Measurements from ENCODE around the gene RSBN1. TPM values are rescaled to one million over a fixed set of nuclear protein-coding genes. Genes with fewer than 3 reads are reported as not detected.

Gene RSBN1
- total and polyA plus RNA-seq, 9 of the 15 experiments (the other 6 are each of a cell fraction or from before 2014, with no cell fraction given) = 4.5 to 24.3 (median 13.0) TPM

GRCh38 chr1:113835686-113836290 lies 23.5 kb upstream of the RSBN1 start (continued):
- TF ChIP-seq THAP12 (CRISPR knock-in tag; IDR thresholded peaks at IDR 0.05) (no peak), CCNT2 (IDR thresholded peaks at IDR 0.05; ENCODE audit: borderline replicate concordance, extremely low read depth, insufficient read length, low read depth, low read length) (no peak), MTA3 (IDR thresholded peaks at IDR 0.05; ENCODE audit: borderline replicate concordance) (no peak), TGIF2 (CRISPR knock-in tag; IDR thresholded peaks at IDR 0.05) (no peak), ESRRA (IDR thresholded peaks at IDR 0.05; ENCODE audit: borderline replicate concordance, low read depth) (no peak), ZNF76 (CRISPR knock-in tag; IDR thresholded peaks at IDR 0.05; ENCODE audit: borderline replicate concordance) (no peak), SMARCA4 (IDR thresholded peaks at IDR 0.05) (no peak), FOSL1 (tag; conservative IDR thresholded peaks at IDR 0.05) (0 out of 2 replicates have a peak, but pooled peaks have one; percentile 18), BMI1 (IDR thresholded peaks at IDR 0.05; ENCODE audit: low read length) (no peak), SUPT5H (IDR thresholded peaks at IDR 0.05) (no peak), POLR2H (tag; IDR thresholded peaks at IDR 0.05; ENCODE audit: low read depth) (peak; percentile 47; the same call in 1 of the 2 replicates), GATAD2A (IDR thresholded peaks at IDR 0.05) (no peak), MAFG (tag; conservative IDR thresholded peaks at IDR 0.05) (no peak), FOXM1 (IDR thresholded peaks at IDR 0.05; ENCODE audit: low read depth) (no peak), FOXM1 (CRISPR knock-in tag; IDR thresholded peaks at IDR 0.05; ENCODE audit: low read depth) (no peak), ZNF239 (CRISPR knock-in tag; IDR thresholded peaks at IDR 0.05) (no peak), TCFL5 (CRISPR knock-in tag; conservative IDR thresholded peaks at IDR 0.05) (no peak), ZNF79 (CRISPR knock-in tag; IDR thresholded peaks at IDR 0.05; ENCODE audit: low read depth) (no peak), DEAF1 (CRISPR knock-in tag; IDR thresholded peaks at IDR 0.05) (peak; percentile 83), ZNF280A (IDR thresholded peaks at IDR 0.05; ENCODE audit: low read depth, partially characterized antibody) (no peak), CEBPB (tag; IDR thresholded peaks at IDR 0.05) (no peak), LCOR (CRISPR knock-in tag; IDR thresholded peaks at IDR 0.05) (no peak), ZNF354B (CRISPR knock-in tag; IDR thresholded peaks at IDR 0.05) (no peak), ARID3A (IDR thresholded peaks at IDR 0.05; ENCODE audit: borderline replicate concordance, low read depth, low read length) (peak; percentile 95)
